ENCODE results near the gene PEX3.
"Not testable (repeated sequence)": the region's sequence is repeated elsewhere in the genome, so short reads cannot be mapped to it uniquely, and the experiment has no call there.

Gene PEX3

GRCh38 chr6:143507358-143508145 lies 56.9 kb downstream of the PEX3 start:
- DNase-seq: no peak

DNA sequence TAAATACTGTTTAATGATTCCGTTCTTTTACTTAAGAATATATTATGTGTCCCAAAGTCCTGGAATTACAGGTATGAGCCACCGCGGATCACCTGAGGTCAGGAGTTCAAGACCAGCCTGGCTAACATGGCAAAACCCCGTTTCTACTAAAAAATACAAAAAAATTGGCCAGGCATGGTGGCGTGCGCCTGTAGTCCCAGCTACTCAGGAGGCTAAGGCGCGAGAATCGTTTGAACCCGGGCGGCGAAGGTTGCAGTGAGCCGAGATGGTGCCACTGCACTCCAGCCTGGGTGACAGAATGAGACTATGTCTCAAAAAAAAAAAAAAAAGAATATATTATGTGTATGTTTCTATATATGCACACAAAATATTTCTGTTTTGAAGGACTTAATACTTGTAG lies 59.7 kb downstream of the PEX3 start:
- not testable (repeated sequence) for DNase-seq

GRCh38 chr6:143510991-143511891 lies 60.6 kb downstream of the PEX3 start, which contains the start of gene FUCA2:
FUCA2 (minus strand) TSS chr6:143511720; CDS start chr6:143511634, 86 bp downstream.
- DNase-seq: peak; percentile 56 to 59

GRCh38 chr6:143513410-143513809 lies 62.8 kb downstream of the PEX3 start:
- peak; percentile 39 to 43 for DNase-seq

GRCh38 chr6:143515061-143515760 lies 64.6 kb downstream of the PEX3 start:
- no peak for DNase-seq

DNA sequence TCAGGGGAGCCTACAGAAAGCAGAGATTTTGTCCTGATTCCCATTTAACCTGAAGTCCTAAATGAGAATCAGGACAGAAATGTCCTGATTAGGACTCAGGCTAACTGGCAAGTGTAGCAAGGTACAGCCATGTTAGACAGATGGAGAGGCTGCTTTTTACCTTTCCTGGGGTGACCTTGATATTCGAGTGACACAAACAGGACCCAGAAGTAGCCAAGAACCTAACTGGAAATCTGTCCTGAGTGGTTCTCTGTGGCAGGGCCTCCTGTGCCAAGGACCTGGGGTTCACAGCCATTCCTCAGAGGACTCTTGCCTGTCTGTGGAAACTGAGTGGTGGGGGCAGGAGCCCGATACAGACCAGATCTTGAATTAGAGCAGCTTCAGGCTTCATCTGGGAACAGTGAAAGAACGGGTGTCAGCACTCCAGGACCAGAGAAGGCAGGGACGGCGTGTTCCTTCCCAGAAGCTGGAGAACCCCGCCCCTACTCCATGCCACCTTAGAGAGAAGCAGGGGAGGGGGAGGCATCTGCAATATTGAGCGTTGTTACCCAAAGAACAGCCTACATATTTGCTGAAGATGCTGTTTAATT lies 65.3 kb downstream of the PEX3 start:
- no peak for DNase-seq

DNA sequence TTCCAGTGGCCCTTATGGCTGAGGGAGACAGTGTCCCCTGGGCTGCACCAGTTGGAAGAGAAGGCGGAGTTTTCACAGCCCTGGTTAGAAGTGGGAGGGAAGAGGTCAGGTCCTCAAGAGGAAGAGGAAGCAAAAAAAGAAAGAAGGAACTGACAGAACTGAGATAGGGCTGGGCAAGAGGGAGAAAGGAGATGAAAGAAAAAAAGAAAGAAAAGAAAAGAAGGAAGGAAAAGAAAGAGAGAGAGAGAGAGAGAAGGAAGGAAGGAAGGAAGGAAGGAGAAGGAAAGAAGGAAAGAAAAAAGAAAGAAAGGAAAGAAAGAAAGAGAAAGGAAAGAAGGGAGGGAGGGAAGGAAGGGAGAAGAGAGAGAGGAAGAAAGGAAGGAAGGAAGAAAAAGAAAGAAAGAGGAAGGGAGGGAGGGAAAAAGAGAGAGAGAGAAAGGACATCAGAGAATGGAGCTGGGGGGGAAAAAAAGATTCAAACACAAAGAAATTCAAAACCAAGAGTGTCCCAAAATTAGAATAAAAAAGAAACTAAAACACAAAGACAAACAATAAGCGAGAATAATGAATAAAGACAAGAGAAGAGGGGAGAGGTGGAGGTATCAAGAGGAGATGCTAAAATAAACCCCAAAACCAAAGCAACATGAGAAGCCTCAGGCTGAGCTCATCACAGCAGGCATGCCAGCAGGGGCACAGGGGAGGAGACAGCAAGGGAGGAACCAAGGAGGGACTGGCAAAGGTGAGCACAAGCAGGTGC lies 66.3 kb downstream of the PEX3 start:
- no peak for DNase-seq

DNA sequence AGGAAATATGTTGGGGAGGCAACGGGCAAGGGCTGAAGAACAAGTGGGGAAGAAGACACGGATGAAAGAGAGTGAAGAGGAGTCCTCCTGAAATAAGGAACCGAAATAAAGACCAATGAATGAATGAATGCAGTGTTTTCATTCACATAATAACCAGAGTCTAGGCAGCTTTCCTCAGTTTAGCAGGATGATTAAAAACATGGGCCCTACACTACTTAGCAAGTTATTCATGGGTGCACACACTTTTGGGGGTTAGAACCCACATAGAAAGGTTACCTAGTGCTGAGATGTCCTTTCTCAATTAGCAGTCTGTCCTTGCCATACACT lies 66.8 kb downstream of the PEX3 start:
- DNase-seq: no peak

GRCh38 chr6:143522039-143522600 lies 71.5 kb downstream of the PEX3 start:
- DNase-seq: no peak

DNA sequence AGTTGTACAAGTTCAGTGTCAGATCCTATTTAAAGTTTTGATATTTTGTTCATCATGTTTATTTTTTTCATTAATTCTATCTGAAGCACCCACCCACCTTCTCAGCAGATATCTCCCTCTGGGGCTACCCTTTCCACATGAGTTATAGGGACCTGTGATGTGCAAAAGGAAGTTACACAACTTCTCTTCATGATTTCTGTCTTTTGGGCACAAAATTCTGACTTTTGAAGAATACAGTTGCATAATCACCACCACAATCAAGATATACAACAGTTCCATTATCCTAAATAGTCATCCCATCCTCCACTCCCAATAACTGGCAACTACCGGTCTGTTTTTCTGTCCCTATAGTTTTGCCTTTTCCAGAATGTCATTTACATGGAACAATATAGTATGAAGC lies 74.8 kb downstream of the PEX3 start:
- DNase-seq: no peak

GRCh38 chr6:143527677-143528076 lies 77.1 kb downstream of the PEX3 start:
- no peak for DNase-seq

DNA sequence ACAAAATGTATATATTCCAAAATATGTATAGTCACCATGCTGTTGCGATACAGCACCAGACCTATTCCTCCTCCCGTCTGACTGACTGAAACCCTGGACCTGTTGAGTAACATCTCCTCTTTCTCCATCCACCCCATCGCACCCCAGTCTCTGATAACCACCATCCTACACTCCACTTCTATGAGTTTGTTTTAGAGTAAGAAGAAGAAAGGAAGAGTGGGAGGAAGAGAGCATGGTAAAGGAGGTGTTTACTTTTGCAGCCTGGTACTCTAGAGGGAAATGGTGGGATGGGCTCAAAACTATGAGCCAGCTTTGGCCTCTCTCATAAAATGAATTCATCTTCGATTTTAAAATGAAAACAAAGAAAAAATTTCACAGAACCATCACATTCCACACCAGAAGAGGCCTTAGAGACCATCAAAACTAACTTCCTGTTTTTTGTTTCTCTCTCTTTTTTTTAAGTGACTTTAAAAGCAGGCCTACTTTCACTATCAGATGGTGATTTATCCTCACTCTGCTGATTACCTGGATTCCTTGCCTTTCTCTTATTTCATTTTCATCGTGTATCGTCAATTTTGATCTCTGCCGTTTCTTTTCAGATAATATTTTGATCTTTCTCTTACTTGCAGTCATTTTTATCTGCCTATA lies 77.7 kb downstream of the PEX3 start:
- DNase-seq: no peak

DNA sequence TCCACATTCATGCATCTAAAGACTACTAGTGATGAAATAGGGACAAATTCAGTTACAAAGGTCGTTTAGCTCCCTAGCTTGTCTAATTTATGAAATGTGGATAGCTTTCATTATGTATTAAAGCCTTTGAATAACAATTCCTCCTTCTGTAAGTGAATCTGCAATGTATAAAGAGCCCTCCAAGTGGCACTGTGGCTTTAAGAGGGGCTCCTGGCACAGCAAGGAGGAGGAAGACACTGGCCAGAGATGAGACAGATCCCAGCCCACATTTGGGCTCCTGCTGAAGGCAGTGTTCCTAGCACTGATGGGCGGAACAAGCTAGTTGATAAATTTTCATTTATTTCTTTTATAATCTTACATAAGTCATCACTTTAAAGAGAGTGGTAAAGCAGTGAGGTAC lies 78.5 kb downstream of the PEX3 start:
- DNase-seq: no peak

DNA sequence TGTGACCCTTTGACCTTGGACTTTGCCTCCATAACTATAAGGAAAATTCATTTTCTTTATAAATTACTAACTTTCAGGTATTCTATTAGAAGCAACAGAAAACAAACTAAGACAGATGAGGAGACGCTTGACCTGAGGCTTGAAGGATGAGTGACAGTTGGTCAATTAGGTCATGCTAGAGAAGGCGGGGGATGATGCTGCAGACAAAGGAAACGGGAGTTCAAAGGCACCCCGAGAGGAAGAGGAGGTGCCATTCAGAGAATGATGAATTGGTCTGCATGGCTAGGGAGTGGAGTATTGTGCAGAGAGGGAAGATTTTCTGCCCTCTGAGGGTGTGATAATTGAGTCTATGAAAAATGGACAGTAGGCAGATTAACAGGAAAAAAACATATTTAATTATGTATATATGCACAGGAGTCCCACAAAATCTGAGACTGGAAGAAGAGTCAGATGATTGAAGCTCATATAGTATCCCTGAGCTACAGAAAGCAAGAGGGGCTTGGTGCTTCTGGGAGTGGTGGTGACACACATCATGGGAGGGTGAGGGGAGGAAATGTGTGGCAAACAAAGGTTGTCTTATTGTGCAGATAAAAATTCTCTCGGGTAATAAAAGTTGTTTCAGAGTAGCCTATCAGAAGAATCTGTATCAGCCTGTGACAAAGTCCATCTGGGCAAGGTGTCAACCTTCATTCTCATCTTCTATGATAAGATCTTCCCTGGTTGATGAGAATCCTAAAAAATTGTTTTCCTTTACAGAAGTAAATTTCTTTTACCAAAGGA lies 81.3 kb downstream of the PEX3 start:
- DNase-seq: no peak

GRCh38 chr6:143535189-143535614 lies 84.6 kb downstream of the PEX3 start:
- DNase-seq: no peak

GRCh38 chr6:143536461-143536865 lies 85.9 kb downstream of the PEX3 start:
- DNase-seq: peak; percentile 22 to 23

- peak; percentile 49 to 63 for DNase-seq
These were observed 86.5 kb downstream of the PEX3 start for GRCh38 chr6:143536866-143537691.

GRCh38 chr6:143538374-143538773 lies 87.8 kb downstream of the PEX3 start:
- no peak for DNase-seq

DNA sequence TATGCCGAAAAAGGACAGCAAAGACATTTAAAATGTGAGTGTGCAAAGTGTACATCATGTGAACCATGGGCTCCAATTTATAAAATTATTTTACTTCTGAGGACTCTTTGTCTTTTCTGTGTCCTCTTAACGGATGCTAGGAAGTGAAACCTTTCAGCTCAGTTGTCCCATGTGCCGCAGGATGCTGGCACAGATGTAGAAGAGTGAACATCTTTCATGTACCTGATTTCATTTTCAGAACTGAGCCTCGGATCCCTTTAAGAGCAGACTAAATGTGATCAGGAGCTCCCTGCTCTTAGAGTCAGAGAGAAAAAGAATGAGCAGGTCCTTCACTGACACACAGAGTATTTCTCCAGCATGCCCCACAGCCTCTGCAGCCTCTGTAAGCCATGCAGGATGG lies 88.5 kb downstream of the PEX3 start:
- no peak for DNase-seq

DNA sequence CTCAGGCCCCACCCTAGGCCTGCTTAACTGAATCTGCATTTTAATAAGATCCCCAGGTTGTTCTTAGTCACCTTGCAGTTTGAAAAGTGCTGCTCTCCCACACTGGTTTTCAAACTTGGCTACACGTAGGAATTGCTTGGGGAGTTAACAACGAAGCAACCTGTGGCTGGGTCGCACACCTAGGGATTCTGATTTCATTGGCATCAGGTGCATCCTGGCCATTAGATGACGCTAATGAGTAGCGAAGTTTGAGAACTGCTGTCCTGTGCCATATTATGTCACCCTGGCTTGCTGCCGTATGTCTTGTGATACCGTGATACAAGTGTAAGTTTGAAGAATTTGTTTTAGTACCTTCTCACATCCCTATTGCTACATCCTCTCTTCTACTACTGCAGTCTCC lies 89.1 kb downstream of the PEX3 start:
- no peak for DNase-seq
